ENCODE data around the gene APOF.
A peak's percentile ranks its signal among the peaks of the same experiment; 100 is the strongest.
"Not testable (repeated sequence)": the region's sequence is repeated elsewhere in the genome, so short reads cannot be mapped to it uniquely, and the experiment has no call there.

APOF gene

DNA sequence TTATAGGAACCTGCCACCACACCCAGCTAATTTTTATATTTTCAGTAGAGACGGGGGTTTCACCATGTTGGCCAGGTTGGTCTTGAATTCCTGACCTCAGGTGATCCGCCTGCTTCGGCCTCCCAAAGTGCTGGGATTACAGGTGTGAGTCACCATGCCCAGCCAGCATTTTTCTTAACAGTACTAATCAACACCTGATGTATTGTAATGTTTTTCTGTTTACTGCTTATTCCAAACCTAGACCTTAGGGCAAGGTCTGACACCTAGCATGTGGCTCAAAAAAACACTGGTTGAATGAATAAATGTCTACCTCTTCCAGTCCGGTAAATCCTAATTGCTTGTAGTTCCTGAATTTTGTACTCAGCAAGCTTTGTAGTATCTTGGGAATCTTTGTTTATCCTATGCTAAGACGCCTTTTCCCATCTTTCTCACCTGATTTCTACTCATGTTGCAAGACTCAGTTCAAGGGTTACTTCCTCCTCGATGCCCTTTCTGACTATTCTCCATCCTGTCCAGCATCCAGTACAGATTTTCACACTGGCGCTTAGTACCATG, 31.6 kb downstream of the APOF start:
- no peak for DNase-seq

DNA sequence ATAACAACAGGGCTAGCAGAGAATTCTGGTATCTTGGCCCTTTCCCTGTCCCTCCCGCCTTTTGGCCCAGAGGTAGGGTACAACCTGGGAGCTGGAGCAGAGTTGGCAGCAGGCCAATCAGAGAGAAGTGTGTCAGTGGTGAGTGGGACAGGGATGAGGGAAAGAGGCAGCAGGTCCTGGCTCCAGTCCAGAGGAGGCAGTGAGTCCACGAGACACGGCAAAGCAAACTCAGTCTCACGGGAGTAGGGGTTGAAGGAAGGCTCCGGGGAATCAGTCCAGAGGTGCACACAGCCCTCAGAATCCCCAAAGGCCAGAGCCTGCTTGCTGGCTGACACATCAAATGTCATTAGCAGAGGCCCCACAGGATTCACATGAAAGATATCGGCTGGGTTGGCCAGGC, 36.1 kb downstream of the APOF start:
- DNase-seq = no peak

DNA sequence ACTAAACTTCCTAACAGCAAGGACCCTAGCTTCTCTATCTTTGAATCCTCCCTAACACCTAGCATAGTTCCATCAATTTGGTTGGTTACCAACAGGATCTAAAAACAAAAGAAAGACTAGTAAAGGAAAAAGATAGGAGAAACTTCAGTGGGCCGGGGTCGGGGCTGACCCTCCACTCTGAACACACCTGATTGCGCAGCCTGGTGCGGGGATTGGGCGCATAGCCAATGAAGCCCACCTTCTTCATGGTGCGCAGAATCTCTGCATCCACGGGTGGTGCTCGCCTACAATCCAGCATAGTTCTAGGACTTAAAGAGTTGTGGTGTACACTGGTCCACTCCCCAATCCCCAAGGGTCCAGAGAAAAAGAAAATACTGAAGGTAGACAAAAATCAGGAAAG, 36.5 kb downstream of the APOF start:
- DNase-seq = no peak

DNA sequence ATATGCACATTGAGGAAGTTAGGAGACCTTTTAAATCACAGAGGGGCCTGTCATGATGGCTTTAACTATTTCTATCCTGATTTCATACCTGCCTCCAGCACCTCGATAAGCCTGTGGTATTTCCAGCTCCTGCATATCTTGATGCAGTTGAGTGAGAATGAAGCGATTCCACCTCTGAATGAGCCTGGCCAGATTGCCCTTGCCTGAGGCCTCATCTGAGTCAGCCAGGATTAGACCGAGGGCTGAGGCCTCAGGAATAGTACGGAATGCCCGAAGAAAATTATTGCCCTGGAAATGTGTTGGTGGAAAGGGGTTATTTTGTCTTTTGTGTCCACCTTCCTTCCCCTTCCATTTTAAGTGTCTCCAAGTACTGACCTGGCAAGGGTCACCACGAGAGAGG, 38.5 kb downstream of the APOF start:
- no peak for DNase-seq

DNA sequence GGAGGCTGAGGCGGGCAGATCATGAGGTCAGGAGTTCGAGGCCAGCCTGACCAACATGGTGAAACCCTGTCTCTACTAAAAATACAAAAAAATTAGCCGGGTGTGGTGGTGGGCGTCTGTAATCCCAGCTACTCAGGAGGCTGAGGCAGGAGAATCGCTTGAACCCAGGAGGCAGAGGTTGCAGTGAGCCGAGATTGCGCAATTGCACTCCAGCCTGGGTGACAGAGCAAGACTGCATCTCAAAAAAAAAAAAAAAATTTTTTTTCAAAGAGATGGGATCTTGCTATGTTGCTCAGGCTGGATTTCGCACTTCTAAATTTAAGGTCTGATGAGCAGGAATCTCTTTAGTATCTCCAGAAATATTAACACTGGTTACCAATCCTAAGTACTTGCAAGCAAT, 41.0 kb downstream of the APOF start:
- not testable (repeated sequence) for DNase-seq

DNA sequence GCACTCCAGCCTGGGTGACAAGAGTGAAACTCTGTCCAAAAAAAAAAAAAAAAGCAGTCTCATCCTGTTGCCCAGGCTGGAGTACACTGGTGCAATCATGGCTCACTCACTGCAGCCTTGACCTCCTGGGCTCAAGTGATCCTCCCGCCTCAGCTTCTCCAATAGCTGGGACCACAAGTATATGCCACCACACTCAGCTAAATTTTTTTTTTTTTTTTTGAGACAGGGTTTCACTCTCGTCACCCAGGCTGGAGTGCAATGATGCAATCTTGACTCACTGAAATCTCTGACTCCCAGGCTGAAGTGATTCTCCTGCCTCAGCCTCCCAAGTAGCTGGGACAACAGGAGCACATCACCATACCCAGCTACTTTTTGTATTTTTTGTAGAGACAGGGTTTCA, 41.6 kb downstream of the APOF start:
- DNase-seq = no peak

DNA sequence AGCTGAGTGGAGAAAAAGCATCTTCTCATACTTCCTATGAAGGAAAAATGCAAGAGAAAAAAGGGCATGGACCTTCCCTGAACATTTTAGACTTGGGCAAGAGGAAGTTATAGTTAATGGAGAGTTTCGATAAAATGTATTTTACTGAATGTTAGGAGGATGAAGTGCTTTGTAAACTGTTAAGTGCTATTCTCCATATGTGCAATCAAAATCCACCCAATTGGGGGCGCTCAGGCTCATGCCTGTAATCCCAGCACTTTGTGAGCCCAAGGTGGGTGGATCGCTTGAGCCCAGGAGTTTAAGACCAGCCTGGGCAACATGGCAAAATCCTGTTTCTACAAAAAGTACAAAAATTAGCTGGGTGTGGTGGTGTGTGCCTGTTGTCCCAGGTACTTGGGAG, 45.0 kb downstream of the APOF start:
- no peak for DNase-seq

DNA sequence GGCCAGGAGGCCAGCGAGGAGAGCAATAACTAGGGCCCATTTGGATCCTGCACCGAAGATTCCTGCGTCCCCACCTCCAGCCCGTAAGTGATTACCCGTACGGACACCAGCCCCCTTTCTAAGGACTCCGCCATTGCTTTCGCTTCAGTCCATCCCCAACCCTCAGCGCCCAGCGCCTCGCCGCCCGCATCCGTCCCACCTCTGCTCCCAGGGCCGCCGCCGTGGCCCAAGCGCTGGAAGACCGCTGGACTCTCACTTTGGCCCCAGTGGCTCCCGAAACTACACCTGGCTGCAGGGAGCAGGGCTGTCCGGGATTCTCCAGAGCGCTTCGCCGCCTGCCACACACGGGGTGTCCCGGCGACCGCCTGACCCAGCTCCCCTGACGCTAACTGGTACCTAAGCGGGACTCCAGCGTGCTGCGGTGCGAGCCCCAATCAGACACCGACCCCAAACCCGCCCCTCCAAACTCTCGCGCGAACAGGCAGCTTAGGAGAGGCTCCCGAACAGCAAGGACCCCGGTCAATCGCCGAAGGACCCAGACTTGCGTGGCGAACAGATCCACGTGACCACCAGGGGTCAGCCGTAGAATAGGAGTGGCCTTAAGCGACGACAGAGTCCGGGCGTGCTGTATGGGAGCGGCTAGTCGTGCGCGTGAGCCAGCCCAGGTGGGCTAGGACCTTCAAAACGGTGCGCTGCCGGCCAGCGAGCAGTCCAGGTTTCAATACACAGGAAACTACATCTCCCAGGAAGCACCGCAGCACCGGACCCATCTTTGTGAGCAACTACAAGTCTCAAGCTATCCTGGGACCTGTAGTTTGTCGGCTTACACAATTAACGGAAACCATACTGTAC, 46.8 kb downstream of the APOF start, which contains the start of gene CNPY2:
Gene CNPY2 (minus strand): TSS at position 367 of the 852 bp plus-strand sequence. CDS start 771 bp downstream, outside the sequence.
- peak; percentile 100 for DNase-seq

DNA sequence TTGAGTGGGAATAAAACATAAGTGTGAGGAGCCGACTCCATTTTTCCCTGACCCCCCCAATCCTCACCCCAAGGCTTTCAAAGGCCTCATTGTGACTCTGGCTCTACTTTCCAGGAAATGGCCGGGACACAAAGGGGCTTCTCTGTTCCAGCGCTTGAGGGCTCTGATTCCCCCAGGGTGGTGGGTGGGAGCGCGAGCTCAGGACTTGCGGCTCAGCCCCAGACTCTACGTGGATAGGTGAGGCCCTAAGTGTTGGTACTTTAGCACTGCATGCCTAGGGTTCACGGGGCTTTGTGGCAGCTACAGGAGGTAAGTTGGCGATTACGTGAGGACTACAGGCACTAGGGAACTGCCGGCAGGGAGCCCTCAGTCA, 47.4 kb downstream of the APOF start:
- DNase-seq = peak; percentile 54

DNA sequence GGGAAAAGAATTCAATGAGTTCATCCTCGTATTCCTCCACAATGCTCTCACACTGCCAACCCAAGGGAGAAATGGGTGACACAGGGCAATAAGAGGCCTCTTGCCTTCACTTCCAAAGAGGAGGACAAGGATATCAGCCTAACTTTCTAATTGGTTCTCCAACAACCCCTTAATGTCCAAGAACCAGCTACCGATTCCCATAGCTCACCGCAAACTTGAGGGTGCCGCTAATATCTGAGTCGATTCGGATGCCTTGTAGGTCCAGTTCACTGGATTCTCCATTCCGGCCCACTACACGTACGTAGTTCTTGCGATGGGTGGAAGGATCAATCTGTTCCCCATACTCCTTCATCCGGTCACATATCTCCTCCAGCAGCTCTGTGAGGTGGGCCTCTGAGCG, 51.7 kb downstream of the APOF start:
- no peak for DNase-seq

Measured in NCI-H146 (cell line).